HG03439 (cell line): ENCODE data around the gene ABCG5.

Experiments
- ATAC-seq: cut with Tn5 transposase; IDR thresholded peaks from one replicate; pipeline ENCODE4 v1.9.1; 2021; ENCODE audit warnings: mild to moderate bottlenecking, moderate library complexity; ENCODE audit not compliant: unreplicated experiment

ABCG5 gene

GRCh38 chr2:43810888-43811287 is 27.8 kb downstream of the ABCG5 start:
- no peak for ATAC-seq

GRCh38 chr2:43810452-43810851 is 28.2 kb downstream of the ABCG5 start:
- ATAC-seq, result no peak

- no peak for ATAC-seq
These were observed 32.0 kb downstream of the ABCG5 start for GRCh38 chr2:43806719-43807031.

- no peak for ATAC-seq
These were observed 35.5 kb downstream of the ABCG5 start for GRCh38 chr2:43803113-43803512.

- no peak for ATAC-seq
These were observed 36.5 kb downstream of the ABCG5 start for GRCh38 chr2:43802135-43802534.

- ATAC-seq, result no peak
These were observed 37.7 kb downstream of the ABCG5 start for GRCh38 chr2:43800894-43801293.

GRCh38 chr2:43798300-43798699 is 40.3 kb downstream of the ABCG5 start:
- no peak for ATAC-seq

GRCh38 chr2:43796206-43796605 is 42.4 kb downstream of the ABCG5 start:
- no peak for ATAC-seq

- ATAC-seq, result no peak
These were observed 43.7 kb downstream of the ABCG5 start for GRCh38 chr2:43794956-43795355.

GRCh38 chr2:43792653-43793052 is 46.0 kb downstream of the ABCG5 start:
- no peak for ATAC-seq

- ATAC-seq, result no peak
These were observed 47.4 kb downstream of the ABCG5 start for GRCh38 chr2:43791035-43791765.

- no peak for ATAC-seq
These were observed 48.5 kb downstream of the ABCG5 start for GRCh38 chr2:43790147-43790546.

GRCh38 chr2:43788646-43789045 is 50.0 kb downstream of the ABCG5 start:
- no peak for ATAC-seq

GRCh38 chr2:43787895-43788294 is 50.7 kb downstream of the ABCG5 start:
- ATAC-seq, result no peak

GRCh38 chr2:43778233-43778632 is 60.4 kb downstream of the ABCG5 start:
- no peak for ATAC-seq

- no peak for ATAC-seq
These were observed 61.2 kb downstream of the ABCG5 start for GRCh38 chr2:43777306-43777926.

- no peak for ATAC-seq
These were observed 62.3 kb downstream of the ABCG5 start for GRCh38 chr2:43776324-43776723.

GRCh38 chr2:43774617-43775016 is 64.0 kb downstream of the ABCG5 start:
- ATAC-seq, result no peak

- ATAC-seq, result peak; percentile 99
These were observed 64.6 kb downstream of the ABCG5 start, which contains the start of gene DYNC2LI1 for GRCh38 chr2:43773876-43774613. DYNC2LI1 (plus strand) TSS chr2:43774039; CDS start chr2:43774139, 100 bp downstream.

GRCh38 chr2:43766006-43766405 is 72.6 kb downstream of the ABCG5 start:
- ATAC-seq, result no peak

GRCh38 chr2:43764086-43764705 is 74.4 kb downstream of the ABCG5 start:
- no peak for ATAC-seq

GRCh38 chr2:43763091-43763490 is 75.5 kb downstream of the ABCG5 start:
- no peak for ATAC-seq
